GM19328 (cell line): Measurements from ENCODE around the gene TNS3.

Experiments
- ATAC-seq: cut with Tn5 transposase; IDR thresholded peaks from one replicate; pipeline ENCODE4 v1.9.1; 2021; ENCODE audit warnings: mild to moderate bottlenecking, moderate library complexity; ENCODE audit not compliant: unreplicated experiment

Gene TNS3

GRCh38 chr7:47336472-47337425 is 245.2 kb downstream of the TNS3 start:
- no peak for ATAC-seq

GRCh38 chr7:47335557-47336471 is 246.1 kb downstream of the TNS3 start:
- ATAC-seq, result no peak

GRCh38 chr7:47335071-47335470 is 246.8 kb downstream of the TNS3 start:
- no peak for ATAC-seq

- ATAC-seq, result no peak
Observed at GRCh38 chr7:47333959-47334358, 248.0 kb downstream of the TNS3 start.

- no peak for ATAC-seq
Observed at GRCh38 chr7:47333554-47333887, 248.4 kb downstream of the TNS3 start.

- no peak for ATAC-seq
Observed at GRCh38 chr7:47332681-47333553, 249.0 kb downstream of the TNS3 start.

GRCh38 chr7:47332213-47332612 is 249.7 kb downstream of the TNS3 start:
- ATAC-seq, result no peak

GRCh38 chr7:47331179-47331565 is 250.7 kb downstream of the TNS3 start:
- no peak for ATAC-seq

- no peak for ATAC-seq
Observed at GRCh38 chr7:47330561-47331178, 251.2 kb downstream of the TNS3 start.

GRCh38 chr7:47330026-47330425 is 251.9 kb downstream of the TNS3 start:
- no peak for ATAC-seq

GRCh38 chr7:47329320-47329926 is 252.5 kb downstream of the TNS3 start:
- ATAC-seq, result no peak

GRCh38 chr7:47328392-47329319 is 253.3 kb downstream of the TNS3 start:
- ATAC-seq, result no peak

GRCh38 chr7:47327698-47328391 is 254.1 kb downstream of the TNS3 start:
- ATAC-seq, result no peak

- ATAC-seq, result no peak
Observed at GRCh38 chr7:47327346-47327697, 254.6 kb downstream of the TNS3 start.

GRCh38 chr7:47326808-47327207 is 255.1 kb downstream of the TNS3 start:
- ATAC-seq, result no peak

- ATAC-seq, result no peak
Observed at GRCh38 chr7:47326220-47326619, 255.7 kb downstream of the TNS3 start.

GRCh38 chr7:47325337-47325736 is 256.6 kb downstream of the TNS3 start:
- no peak for ATAC-seq

GRCh38 chr7:47323904-47324303 is 258.0 kb downstream of the TNS3 start:
- ATAC-seq, result no peak
